ENCODE results near the gene TUBA1B.
A peak's percentile ranks its signal among the peaks of the same experiment; 100 is the strongest.

GRCh38 chr12:49110464-49111155 lies 20.6 kb downstream of the TUBA1B start, which contains the start of gene LMBR1L:
- TF ChIP-seq CTCF (IDR thresholded peaks at IDR 0.05; ENCODE audit: insufficient read depth, low read depth, low read length) (peak; percentile 25), EZH2 (IDR thresholded peaks at IDR 0.05; ENCODE audit: insufficient read depth, low read length) (no peak)

All from astrocyte (in vitro differentiated cells and primary cell).